ENCODE data around the gene SPATA6. TPM values are rescaled to one million over a fixed set of nuclear protein-coding genes. Genes with fewer than 3 reads are reported as not detected.
"Not testable (repeated sequence)": the region's sequence is repeated elsewhere in the genome, so short reads cannot be mapped to it uniquely, and the experiment has no call there.

Gene SPATA6
- total and polyA plus RNA-seq, 3 donors from 2014 or later = 44.5 to 268 (median 138) TPM

- Histone ChIP-seq H3K4me1 (no peaks in the 10 kb centered on the region), H3K27me3 (no peaks in the 10 kb centered on the region), H3K4me3 (no peak overlapping the region), H3K9me3 (no peaks in the 10 kb centered on the region), H3K36me3 (ENCODE audit: low read depth, missing control alignments) (no peaks in the 10 kb centered on the region), H3K27ac (no peak overlapping the region)
- TF ChIP-seq POLR2A (IDR thresholded peaks at IDR 0.05) (no peak), CTCF (IDR thresholded peaks at IDR 0.05) (no peak)
- intact Hi-C loops (cut with DNase I; ENCODE audit: low total_unique reads) = no loop called here
- WGBS, 2 donors = 80 to 91% methylated on average over 7 of the region's 7 CpGs
- no peak for DNase-seq
Measured at GRCh38 chr1:48329486-48329885, 142.5 kb downstream of the SPATA6 start.

DNA sequence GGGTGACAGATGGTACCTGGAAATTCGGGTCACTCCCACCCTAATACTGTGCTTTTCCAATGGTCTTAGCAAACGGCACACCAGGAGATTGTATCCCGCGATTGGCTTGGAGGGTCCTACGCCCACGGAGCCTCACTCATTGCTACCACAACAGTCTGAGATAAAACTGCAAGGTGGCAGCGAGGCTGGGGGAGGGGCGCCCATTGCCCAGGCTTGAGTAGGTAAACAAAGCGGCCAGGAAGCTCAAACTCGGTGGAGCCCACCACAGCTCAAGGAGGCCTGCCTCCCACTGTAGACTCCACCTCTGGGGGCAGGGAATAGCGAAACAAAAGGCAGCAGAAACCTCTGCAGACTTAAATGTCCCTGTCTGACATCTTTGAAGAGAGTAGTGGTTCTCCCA, 160.2 kb downstream of the SPATA6 start:
- 94 to 98% methylated on average over 11 of the region's 11 CpGs for WGBS, 2 donors
- H3K4me3 ChIP-seq; H3K9me3 ChIP-seq; DNase-seq; intact Hi-C loops (cut with DNase I; ENCODE audit: low total_unique reads); H3K27me3 ChIP-seq; H3K4me1 ChIP-seq; H3K27ac ChIP-seq; H3K36me3 ChIP-seq (ENCODE audit: low read depth, missing control alignments): not testable (repeated sequence)

DNA sequence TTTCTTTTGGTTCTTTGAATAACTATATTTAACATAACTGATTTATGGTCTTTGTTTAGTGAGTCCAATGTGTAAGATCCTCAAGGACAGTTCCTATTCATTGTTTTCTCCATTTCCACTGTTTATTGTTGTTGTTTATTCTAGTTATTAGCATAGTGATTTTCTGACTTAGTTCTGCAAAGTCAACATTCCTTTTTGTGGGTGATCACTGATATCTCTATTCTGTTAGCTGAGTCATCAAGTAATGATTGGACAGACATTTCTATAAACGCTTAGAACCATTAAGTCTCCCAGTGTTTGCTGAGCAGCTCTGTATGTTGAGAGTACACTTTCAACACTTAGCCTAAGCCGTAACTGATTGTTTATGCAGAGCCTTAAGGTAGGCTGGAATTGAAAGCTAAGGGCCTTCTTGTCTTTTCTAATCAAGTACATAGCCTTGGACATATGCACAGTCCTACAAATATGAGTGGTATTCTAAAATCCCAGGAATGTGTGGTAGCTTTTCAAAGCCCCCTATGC, 162.4 kb downstream of the SPATA6 start:
- Histone ChIP-seq H3K9me3 (no peaks in the 10 kb centered on the region), H3K27me3 (no peaks in the 10 kb centered on the region), H3K36me3 (ENCODE audit: low read depth, missing control alignments) (no peaks in the 10 kb centered on the region), H3K4me3 (no peak overlapping the region), H3K27ac (no peak overlapping the region), H3K4me1 (no peaks in the 10 kb centered on the region)
- 88 to 90% methylated on average over 2 of the region's 2 CpGs for WGBS, 2 donors
- intact Hi-C loops (cut with DNase I; ENCODE audit: low total_unique reads) = no loop called here
- TF ChIP-seq POLR2A (IDR thresholded peaks at IDR 0.05) (no peak), CTCF (IDR thresholded peaks at IDR 0.05) (no peak)
- DNase-seq = no peak

- no peak overlapping the region for H3K4me3 ChIP-seq
- no peak for TF ChIP-seq CTCF (IDR thresholded peaks at IDR 0.05)
- no peak for TF ChIP-seq POLR2A (IDR thresholded peaks at IDR 0.05)
- intact Hi-C loops (cut with DNase I; ENCODE audit: low total_unique reads) = no loop called here
- H3K36me3 ChIP-seq (ENCODE audit: low read depth, missing control alignments) = no peaks in the 10 kb centered on the region
- H3K27ac ChIP-seq = no peak overlapping the region
- H3K4me1 ChIP-seq = no peaks in the 10 kb centered on the region
- no peaks in the 10 kb centered on the region for H3K9me3 ChIP-seq
- no peaks in the 10 kb centered on the region for H3K27me3 ChIP-seq
- DNase-seq = no peak
Measured at GRCh38 chr1:48302652-48303051, 169.4 kb downstream of the SPATA6 start.

DNA sequence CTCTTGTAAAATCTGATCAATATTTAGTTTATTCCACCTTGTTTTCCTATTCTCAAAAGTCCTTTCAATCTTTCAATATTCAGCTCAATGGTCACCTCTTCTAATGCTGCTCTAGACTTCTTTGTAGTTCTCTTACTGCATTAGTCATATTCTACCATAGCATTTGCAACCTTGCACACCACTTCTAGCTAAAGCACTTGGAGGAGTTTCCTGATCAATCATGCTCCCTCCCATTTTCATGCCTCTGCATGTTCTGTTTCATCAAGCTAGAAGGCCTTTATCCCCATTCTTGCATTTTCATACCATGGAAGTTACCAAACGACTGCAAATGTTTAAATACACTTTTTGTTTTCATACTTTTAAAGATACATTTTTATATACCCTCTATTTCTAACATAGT, 177.3 kb downstream of the SPATA6 start:
- Histone ChIP-seq H3K27me3 (no peaks in the 10 kb centered on the region), H3K27ac (no peak overlapping the region), H3K36me3 (ENCODE audit: low read depth, missing control alignments) (no peaks in the 10 kb centered on the region), H3K4me1 (no peaks in the 10 kb centered on the region), H3K9me3 (no peaks in the 10 kb centered on the region), H3K4me3 (no peak overlapping the region)
- 71 to 90% methylated on average over 1 of the region's 1 CpG for WGBS, 2 donors
- TF ChIP-seq CTCF (IDR thresholded peaks at IDR 0.05) (no peak), POLR2A (IDR thresholded peaks at IDR 0.05) (no peak)
- intact Hi-C loops (cut with DNase I; ENCODE audit: low total_unique reads) = no loop called here
- DNase-seq = no peak

DNA sequence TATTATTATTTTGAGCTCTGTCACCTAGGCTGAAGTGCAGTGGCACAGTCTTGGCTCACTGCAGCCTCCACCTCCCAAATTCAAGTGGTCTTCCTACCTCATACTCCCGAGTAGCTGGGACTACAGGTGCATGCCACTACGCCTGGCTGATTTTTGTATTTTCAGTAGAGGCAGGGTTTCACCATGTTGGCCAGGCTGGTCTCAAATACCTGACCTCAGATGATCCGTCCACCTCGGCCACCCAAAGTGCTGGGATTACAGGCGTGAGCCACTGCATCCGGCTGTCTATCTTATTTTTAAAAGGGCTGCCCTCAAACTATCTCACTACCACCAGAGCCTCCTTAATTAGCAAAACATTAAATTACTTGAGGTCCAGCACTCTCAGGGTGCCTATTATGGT, 177.9 kb downstream of the SPATA6 start:
- DNase-seq; intact Hi-C loops (cut with DNase I; ENCODE audit: low total_unique reads); H3K27ac ChIP-seq; H3K9me3 ChIP-seq; H3K4me3 ChIP-seq; H3K36me3 ChIP-seq (ENCODE audit: low read depth, missing control alignments); H3K27me3 ChIP-seq; H3K4me1 ChIP-seq: not testable (repeated sequence)
- 88 to 96% methylated on average over 6 of the region's 6 CpGs for WGBS, 2 donors

All from testis (tissue), 3 donors.